Measurements from ENCODE around the gene TRPC4AP.

Gene TRPC4AP

GRCh38 chr20:35092524-35093266, at the start of gene TRPC4AP:
TSS of gene TRPC4AP (minus strand) at chr20:35092807. CDS start at chr20:35092781, 26 bp downstream.
- TF ChIP-seq CTCF (conservative IDR thresholded peaks at IDR 0.05; ENCODE audit: low read length): peak; percentile 73
- peak; percentile 83 for DNase-seq (ENCODE audit: low read depth)
- peak within 1 kb of the TSS; percentile 91 for H3K4me3 ChIP-seq (ENCODE audit: low read length)

DNA sequence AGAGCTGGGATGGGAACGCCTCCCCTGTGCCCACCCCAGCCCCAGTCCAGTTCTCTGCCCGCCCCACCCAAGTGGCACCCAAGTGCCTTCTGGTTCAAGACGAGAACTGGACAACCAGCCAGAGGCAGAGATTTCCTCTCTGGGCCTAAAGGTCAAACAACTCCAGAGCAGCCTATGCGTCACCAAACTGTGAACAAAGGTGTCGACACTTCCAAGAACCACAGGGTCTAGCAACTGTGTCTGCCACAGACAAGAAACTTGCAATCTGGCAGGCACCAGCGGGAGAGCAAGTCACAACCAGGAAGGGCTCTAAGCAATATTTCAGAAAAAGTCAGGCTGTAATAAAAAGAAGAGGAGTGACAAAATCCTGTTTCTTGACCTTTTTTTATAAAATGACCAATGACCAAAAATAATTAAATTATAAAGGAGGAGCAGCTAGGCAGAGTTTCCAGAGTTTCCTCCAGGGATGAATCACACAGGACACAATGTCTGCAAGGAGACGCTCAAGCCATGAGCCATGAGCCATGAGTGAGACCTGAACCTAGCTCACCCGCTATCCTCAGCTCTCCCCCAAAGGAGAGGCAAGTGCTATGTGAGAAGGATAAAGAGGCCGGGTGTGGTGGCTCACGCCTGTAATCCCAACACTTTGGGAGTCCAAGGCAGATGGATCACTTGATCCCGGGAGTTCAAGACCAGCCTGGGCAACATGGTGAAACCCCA, 43.4 kb upstream of the TRPC4AP start:
- TF ChIP-seq CTCF (conservative IDR thresholded peaks at IDR 0.05; ENCODE audit: low read length): no peak
- DNase-seq (ENCODE audit: low read depth): peak; percentile 70
- no peak overlapping the region for H3K4me3 ChIP-seq (ENCODE audit: low read length)

DNA sequence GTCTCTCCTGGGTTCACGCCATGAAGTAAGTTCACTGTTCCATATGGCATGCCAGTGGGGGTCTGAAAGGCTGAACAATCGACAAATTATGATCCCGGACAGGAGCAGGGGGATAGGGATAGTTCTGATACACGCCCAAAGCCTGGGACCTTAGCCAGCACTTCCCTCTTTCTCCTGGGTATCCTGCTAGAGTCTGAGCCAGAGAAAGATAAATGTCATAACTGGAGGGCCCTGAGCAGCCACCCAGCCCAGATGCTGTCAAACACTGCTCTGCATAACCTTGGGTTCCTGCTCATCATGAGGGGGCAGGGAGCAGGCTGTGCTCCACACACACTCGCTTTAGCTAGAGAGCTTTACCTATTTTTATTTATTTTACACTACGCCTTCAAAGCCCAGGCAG, 42.3 kb upstream of the TRPC4AP start:
- DNase-seq (ENCODE audit: low read depth): no peak
- no peak for TF ChIP-seq CTCF (conservative IDR thresholded peaks at IDR 0.05; ENCODE audit: low read length)
- H3K4me3 ChIP-seq (ENCODE audit: low read length): no peak overlapping the region

GRCh38 chr20:35134472-35134871, 41.9 kb upstream of the TRPC4AP start:
- no peak for DNase-seq (ENCODE audit: low read depth)
- no peak for TF ChIP-seq CTCF (conservative IDR thresholded peaks at IDR 0.05; ENCODE audit: low read length)
- no peak overlapping the region for H3K4me3 ChIP-seq (ENCODE audit: low read length)

- DNase-seq (ENCODE audit: low read depth): no peak
- no peak for TF ChIP-seq CTCF (conservative IDR thresholded peaks at IDR 0.05; ENCODE audit: low read length)
- no peak overlapping the region for H3K4me3 ChIP-seq (ENCODE audit: low read length)
These were observed 41.1 kb upstream of the TRPC4AP start for GRCh38 chr20:35133735-35134134.

- TF ChIP-seq CTCF (conservative IDR thresholded peaks at IDR 0.05; ENCODE audit: low read length): no peak
- no peak for DNase-seq (ENCODE audit: low read depth)
These were observed 40.4 kb upstream of the TRPC4AP start for GRCh38 chr20:35133031-35133430.

GRCh38 chr20:35131934-35132333, 39.3 kb upstream of the TRPC4AP start:
- DNase-seq (ENCODE audit: low read depth): no peak
- no peak overlapping the region for H3K4me3 ChIP-seq (ENCODE audit: low read length)
- TF ChIP-seq CTCF (conservative IDR thresholded peaks at IDR 0.05; ENCODE audit: low read length): no peak

More at GRCh38 chr20:35133031-35133430, 40.4 kb upstream of the TRPC4AP start:
- no peak overlapping the region for H3K4me3 ChIP-seq (ENCODE audit: low read length)

All from AG10803 (cell line).